Mucosa of descending colon (tissue), 3 donors: ENCODE data around the gene SCGB1D1. TPM values are rescaled to one million over a fixed set of nuclear protein-coding genes. Genes with fewer than 3 reads are reported as not detected.
A peak's percentile ranks its signal among the peaks of the same experiment; 100 is the strongest.
"Not testable (repeated sequence)": the region's sequence is repeated elsewhere in the genome, so short reads cannot be mapped to it uniquely, and the experiment has no call there.

Experiments
- ATAC-seq: fragments of 200-7000 bp; cut with Tn5 transposase; one replicate; pipeline ENCODE4 v1.9.1; 2020; ENCODE audit warnings: mild to moderate bottlenecking, moderate library complexity
- DNase-seq, 3 donors: peaks; one replicate each; pipeline ENCODE4 v3.0.0-alpha.2; 2020
- H3K36me3 ChIP-seq: fragments of 200-600 bp; one replicate; pipeline ENCODE4 v1.8.0; 2021; ENCODE audit warnings: low read depth, mild to moderate bottlenecking
- H3K4me1 ChIP-seq: fragments of 200-600 bp; one replicate; pipeline ENCODE4 v1.8.0; 2021; ENCODE audit warnings: low read depth, mild to moderate bottlenecking
- H3K4me3 ChIP-seq: fragments of 200-600 bp; one replicate; pipeline ENCODE4 v1.8.0; 2021; ENCODE audit warnings: mild to moderate bottlenecking
- H3K9me3 ChIP-seq: fragments of 200-600 bp; one replicate; pipeline ENCODE4 v1.8.0; 2021; ENCODE audit warnings: mild to moderate bottlenecking
- intact Hi-C, 2 donors: fragments of 100-400 bp; cut with DNase I in 1 of 2; cut with micrococcal nuclease in 1 of 2; formaldehyde crosslinking; loops; one replicate each; pipeline versions ENCODE4 v1.11.0 to v1.11.1; 2022; cut with DNase I, micrococcal nuclease
- total RNA-seq, 3 donors: library from RNA; stranded (reverse); fragmentation: NEBNext Ultra II Directional in 2 of 3; extraction: Animal tissue kit (Norgen Biotek cat#: 25700) in 2 of 3; gene quantifications; one replicate each; pipeline versions ENCODE4 v1.2.1 to v1.2.4, GENCODE V29; 2021 to 2023
- TF ChIP-seq, protein P1 (sequence below): fragments of 200-600 bp; IDR thresholded peaks from one replicate; pipeline ENCODE4 v1.8.0; 2022; ENCODE audit warnings: antibody characterized with exemption, mild to moderate bottlenecking
- donor health status: DM: no; HTN: no; CAD: no; lungs with moderate emphysema.
- donor health status: DM: no; HTN: no; CAD: no.
- donor health status: DM: no; HTN: yes; CAD: no.

The SCGB1D1 gene
- total RNA-seq, 3 donors from 2014 or later: not detected

DNA sequence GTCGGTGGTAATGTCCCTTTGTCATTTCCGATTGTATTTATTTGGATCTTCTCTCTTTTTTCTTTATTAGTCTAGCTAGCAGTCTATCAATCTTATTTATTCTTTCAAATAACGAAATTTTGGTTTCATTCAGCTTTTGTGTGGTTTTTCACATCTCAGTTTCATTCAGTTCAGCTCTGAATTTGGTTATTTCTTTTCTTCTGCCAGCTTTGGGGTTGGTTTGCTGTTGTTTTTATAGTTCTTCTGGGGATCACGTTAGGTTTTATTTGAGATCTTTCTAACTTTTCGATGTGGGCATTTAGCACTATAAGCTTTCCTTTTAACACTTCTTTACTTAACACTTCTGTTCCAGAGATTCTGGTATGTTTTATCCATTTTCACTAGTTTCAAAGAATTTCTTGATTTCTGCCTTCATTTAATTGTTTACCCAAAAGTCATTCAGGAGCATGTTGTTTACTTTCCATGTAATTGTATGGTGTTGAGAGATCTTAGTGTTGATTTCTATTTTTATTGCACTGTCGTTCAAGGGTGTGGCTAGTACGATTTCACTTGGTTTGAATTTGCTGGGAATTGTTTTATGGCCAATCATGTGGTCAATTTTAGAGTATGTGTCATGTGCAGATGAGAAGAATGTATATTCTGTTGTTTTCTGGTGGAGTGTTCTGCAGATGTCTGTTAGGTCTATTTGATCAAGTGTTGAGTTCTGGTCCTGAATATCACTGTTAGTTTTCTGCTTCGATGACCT is 7.7 kb upstream of the SCGB1D1 start:
- DNase-seq: peak in 1 of 3 donors; percentile 31
- Histone ChIP-seq H3K4me1 (no peaks in the 10 kb centered on the region), H3K36me3 (no peaks in the 10 kb centered on the region), H3K9me3 (no peaks in the 10 kb centered on the region), H3K4me3 (no peak overlapping the region)
- TF ChIP-seq, protein P1, sequence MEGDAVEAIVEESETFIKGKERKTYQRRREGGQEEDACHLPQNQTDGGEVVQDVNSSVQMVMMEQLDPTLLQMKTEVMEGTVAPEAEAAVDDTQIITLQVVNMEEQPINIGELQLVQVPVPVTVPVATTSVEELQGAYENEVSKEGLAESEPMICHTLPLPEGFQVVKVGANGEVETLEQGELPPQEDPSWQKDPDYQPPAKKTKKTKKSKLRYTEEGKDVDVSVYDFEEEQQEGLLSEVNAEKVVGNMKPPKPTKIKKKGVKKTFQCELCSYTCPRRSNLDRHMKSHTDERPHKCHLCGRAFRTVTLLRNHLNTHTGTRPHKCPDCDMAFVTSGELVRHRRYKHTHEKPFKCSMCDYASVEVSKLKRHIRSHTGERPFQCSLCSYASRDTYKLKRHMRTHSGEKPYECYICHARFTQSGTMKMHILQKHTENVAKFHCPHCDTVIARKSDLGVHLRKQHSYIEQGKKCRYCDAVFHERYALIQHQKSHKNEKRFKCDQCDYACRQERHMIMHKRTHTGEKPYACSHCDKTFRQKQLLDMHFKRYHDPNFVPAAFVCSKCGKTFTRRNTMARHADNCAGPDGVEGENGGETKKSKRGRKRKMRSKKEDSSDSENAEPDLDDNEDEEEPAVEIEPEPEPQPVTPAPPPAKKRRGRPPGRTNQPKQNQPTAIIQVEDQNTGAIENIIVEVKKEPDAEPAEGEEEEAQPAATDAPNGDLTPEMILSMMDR: no peak
- intact Hi-C loops: no loop called here
- ATAC-seq: peak; percentile 96

DNA sequence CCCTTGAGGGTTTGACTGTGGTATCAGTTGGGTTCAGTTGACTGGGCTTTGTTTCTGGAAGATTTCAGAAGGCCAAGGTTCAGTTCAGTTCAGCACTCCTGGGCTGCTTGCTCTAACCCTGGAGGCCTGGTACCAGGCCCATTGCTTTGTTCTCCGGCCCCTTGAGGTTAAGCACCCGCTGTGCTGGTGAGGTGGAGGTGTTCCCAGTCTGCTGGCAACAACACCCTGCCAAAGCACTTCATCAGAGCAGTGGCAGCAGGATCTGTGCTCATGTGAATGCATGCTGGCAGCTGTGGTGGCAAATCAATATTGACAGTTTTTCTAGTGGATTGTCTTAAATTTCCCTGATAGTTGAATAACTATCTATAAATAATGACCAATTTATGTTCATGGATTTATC is 3.8 kb upstream of the SCGB1D1 start:
- TF ChIP-seq, protein P1: no peak
- H3K9me3 ChIP-seq: no peaks in the 10 kb centered on the region
- intact Hi-C loops: no loop called here
- no peak overlapping the region for H3K4me3 ChIP-seq
- ATAC-seq (no peak), DNase-seq (no peak)
- no peaks in the 10 kb centered on the region for H3K4me1 ChIP-seq
- no peaks in the 10 kb centered on the region for H3K36me3 ChIP-seq

DNA sequence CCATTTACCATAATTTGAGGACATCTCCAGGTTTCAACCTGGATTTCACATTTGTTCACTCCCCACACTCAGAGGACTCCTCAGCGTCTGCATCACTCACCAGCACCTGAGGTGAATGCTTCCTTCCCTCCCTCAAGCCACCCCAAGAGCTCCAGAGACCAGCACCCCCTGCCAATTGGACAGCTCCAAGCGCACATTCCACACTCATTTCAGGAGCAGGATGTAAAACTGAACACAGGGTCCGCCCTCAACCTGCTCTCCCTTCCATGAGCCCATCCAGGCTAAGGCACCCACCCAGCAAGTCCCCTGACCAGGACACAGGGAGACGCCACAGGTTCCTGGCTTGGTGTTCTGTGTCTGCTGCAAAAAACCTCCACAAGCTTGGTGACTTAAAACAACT is 3.9 kb downstream of the SCGB1D1 start:
- Histone ChIP-seq H3K9me3 (no peaks in the 10 kb centered on the region), H3K4me1 (no peaks in the 10 kb centered on the region), H3K4me3 (no peak overlapping the region), H3K36me3 (no peaks in the 10 kb centered on the region)
- TF ChIP-seq, protein P1: no peak
- ATAC-seq: no peak
- no peak for DNase-seq
- intact Hi-C loops: no loop called here

DNA sequence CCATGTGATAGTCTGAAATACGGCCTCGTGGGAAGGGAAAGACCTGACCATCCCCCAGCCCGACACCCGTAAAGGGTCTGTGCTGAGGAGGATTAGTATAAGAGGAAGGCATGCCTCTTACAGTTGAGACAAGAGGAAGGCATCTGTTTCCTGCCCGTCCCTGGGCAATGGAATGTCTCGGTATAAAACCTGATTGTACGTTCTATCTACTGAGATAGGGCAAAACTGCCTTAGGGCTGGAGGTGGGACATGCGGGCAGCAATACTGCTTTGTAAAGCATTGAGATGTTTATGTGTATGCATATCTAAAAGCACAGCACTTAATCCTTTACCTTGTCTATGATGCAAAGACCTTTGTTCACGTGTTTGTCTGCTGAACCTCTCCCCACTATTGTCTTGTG is 5.0 kb downstream of the SCGB1D1 start:
- DNase-seq, H3K4me1 ChIP-seq, H3K4me3 ChIP-seq, ATAC-seq, H3K9me3 ChIP-seq, intact Hi-C loops, H3K36me3 ChIP-seq: not testable (repeated sequence)

DNA sequence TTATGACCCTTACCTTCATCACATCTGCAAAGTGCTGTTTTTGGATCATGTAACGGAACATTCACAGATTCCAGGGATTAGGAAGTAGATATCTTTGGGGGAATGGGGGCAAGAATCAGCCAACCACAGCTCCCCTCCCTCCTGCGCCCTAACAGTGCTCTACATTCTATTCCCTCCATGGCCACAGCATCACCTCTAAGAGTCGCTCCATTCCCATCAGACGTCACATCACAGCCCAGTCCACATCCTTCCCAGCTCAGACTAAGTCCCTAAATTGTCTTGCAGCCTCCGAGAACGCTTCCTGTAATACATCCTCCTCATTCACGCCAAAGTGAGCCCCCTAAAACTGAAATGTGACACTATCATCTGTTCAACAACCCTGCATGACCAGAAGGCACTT is 5.9 kb downstream of the SCGB1D1 start:
- DNase-seq: no peak
- ATAC-seq: no peak
- H3K4me3 ChIP-seq: no peak overlapping the region
- intact Hi-C loops: no loop called here
- H3K4me1 ChIP-seq: no peaks in the 10 kb centered on the region
- TF ChIP-seq, protein P1: no peak
- no peaks in the 10 kb centered on the region for H3K9me3 ChIP-seq
- no peaks in the 10 kb centered on the region for H3K36me3 ChIP-seq

DNA sequence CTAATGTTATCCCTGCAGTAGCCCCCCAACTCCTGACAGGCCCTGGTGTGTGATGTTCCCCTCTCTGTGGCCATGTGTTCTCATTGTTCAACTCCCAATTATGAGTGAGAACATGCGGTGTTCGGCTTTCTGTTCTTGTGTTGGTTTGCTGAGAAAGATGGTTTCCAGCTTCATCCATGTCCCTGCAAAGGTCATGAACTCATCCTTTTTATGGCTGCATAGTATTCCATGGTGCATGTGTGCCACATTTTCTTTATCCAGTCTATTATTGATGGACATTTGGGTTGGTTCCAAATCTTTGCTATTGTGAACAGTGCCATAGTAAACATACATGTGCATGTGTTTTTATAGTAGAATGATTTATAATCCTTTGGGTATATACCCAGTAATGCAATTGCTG is 7.4 kb downstream of the SCGB1D1 start:
- H3K9me3 ChIP-seq, H3K36me3 ChIP-seq, DNase-seq, H3K4me3 ChIP-seq, ATAC-seq, H3K4me1 ChIP-seq, intact Hi-C loops: not testable (repeated sequence)

DNA sequence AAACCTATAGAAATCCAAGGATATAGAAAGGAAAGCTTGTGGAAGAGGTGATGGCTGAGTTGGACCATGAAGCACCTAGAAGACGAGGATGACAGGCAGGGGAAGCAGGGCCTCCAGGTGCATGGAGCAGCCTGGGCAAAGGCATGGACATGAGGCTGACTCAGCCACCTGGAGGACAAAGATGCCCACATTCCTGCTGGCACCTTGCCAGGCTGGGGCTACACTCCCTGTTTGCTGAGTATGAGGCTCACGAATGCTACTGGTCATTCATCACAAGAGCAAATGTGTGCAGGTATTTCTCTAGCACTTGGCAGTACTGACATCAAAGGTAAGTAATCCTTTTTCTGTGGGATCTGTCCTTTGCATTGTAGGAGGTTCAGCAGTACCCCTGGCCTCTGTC is 11.4 kb downstream of the SCGB1D1 start:
- TF ChIP-seq, protein P1: no peak
- ATAC-seq (no peak), DNase-seq (no peak)
- intact Hi-C loops: no loop called here
- no peaks in the 10 kb centered on the region for H3K36me3 ChIP-seq
- no peaks in the 10 kb centered on the region for H3K4me1 ChIP-seq
- H3K9me3 ChIP-seq: no peaks in the 10 kb centered on the region
- no peak overlapping the region for H3K4me3 ChIP-seq
